GM12891 (cell line): ENCODE results near the gene RPL32.

Experiments used
- PAX5 ChIP-seq: IDR thresholded peaks from 2 replicates; pipeline ENCODE4 v1.6.1; 2011; ENCODE audit warnings: low read length, moderate library complexity, mild to moderate bottlenecking; ENCODE audit not compliant: insufficient read depth, severe bottlenecking
- POLR2A ChIP-seq: IDR thresholded peaks from 2 replicates; pipeline ENCODE4 v1.6.1; 2011; ENCODE audit warnings: low read depth, low read length, control low read depth
- POLR2AphosphoS5 ChIP-seq: IDR thresholded peaks from 2 replicates; pipeline ENCODE4 v1.6.1; 2011; ENCODE audit warnings: low read depth, low read length, control low read depth
- POU2F2 ChIP-seq: IDR thresholded peaks from 2 replicates; pipeline ENCODE4 v1.6.1; 2011; ENCODE audit warnings: low read depth, mild to moderate bottlenecking, control low read depth, low read length, moderate library complexity
- TAF1 ChIP-seq: IDR thresholded peaks from 2 replicates; pipeline ENCODE4 v1.6.1; 2011; ENCODE audit warnings: low read depth, low read length, control low read depth

GRCh38 chr3:12815719-12816118, 25.6 kb downstream of the RPL32 start:
- TF ChIP-seq TAF1 (no peak), POLR2A (no peak), POLR2AphosphoS5 (no peak), PAX5 (no peak), POU2F2 (no peak)
